HG03378 (cell line): ENCODE results near the gene DNAH17.

Source experiments
- ATAC-seq: cut with Tn5 transposase; IDR thresholded peaks from one replicate; pipeline ENCODE4 v1.9.1; 2021; ENCODE audit warnings: mild to moderate bottlenecking, moderate library complexity; ENCODE audit not compliant: unreplicated experiment

Gene DNAH17

GRCh38 chr17:78416791-78417530, 160.2 kb downstream of the DNAH17 start:
- no peak for ATAC-seq

GRCh38 chr17:78415821-78416711, 161.1 kb downstream of the DNAH17 start:
- ATAC-seq = no peak

- no peak for ATAC-seq
Measured at GRCh38 chr17:78414178-78415162, 162.7 kb downstream of the DNAH17 start.

- ATAC-seq = no peak
Measured at GRCh38 chr17:78412403-78412802, 164.8 kb downstream of the DNAH17 start.

- ATAC-seq = no peak
Measured at GRCh38 chr17:78411241-78411857, 165.8 kb downstream of the DNAH17 start.

- ATAC-seq = no peak
Measured at GRCh38 chr17:78409191-78409928, 167.8 kb downstream of the DNAH17 start.

- no peak for ATAC-seq
Measured at GRCh38 chr17:78408476-78409050, 168.6 kb downstream of the DNAH17 start.

- ATAC-seq = no peak
Measured at GRCh38 chr17:78407387-78408000, 169.7 kb downstream of the DNAH17 start.

GRCh38 chr17:78406920-78407319, 170.3 kb downstream of the DNAH17 start:
- ATAC-seq = no peak

GRCh38 chr17:78406396-78406795, 170.8 kb downstream of the DNAH17 start:
- no peak for ATAC-seq

- ATAC-seq = no peak
Measured at GRCh38 chr17:78403822-78404221, 173.4 kb downstream of the DNAH17 start.

- no peak for ATAC-seq
Measured at GRCh38 chr17:78401891-78402290, 175.3 kb downstream of the DNAH17 start.

- ATAC-seq = no peak
Measured at GRCh38 chr17:78401246-78401645, 175.9 kb downstream of the DNAH17 start.

GRCh38 chr17:78400581-78401240, 176.5 kb downstream of the DNAH17 start:
- no peak for ATAC-seq

- ATAC-seq = no peak
Measured at GRCh38 chr17:78399693-78400144, 177.5 kb downstream of the DNAH17 start.

GRCh38 chr17:78399028-78399692, 178.0 kb downstream of the DNAH17 start:
- no peak for ATAC-seq

GRCh38 chr17:78398390-78398789, 178.8 kb downstream of the DNAH17 start:
- ATAC-seq = no peak

- ATAC-seq = no peak
Measured at GRCh38 chr17:78397681-78398101, 179.5 kb downstream of the DNAH17 start.
